ENCODE data around the gene DEUP1.

The DEUP1 gene

GRCh38 chr11:93477684-93478234 is 147.2 kb downstream of the DEUP1 start:
- TF ChIP-seq ZFX (IDR thresholded peaks at IDR 0.05) (no peak), CTCF (conservative IDR thresholded peaks at IDR 0.05) (no peak)
- H3K27ac ChIP-seq: no peak overlapping the region; the same call in 1 of the 2 replicates

GRCh38 chr11:93478841-93479240 is 148.3 kb downstream of the DEUP1 start:
- no peak overlapping the region for H3K27ac ChIP-seq
- TF ChIP-seq ZFX (IDR thresholded peaks at IDR 0.05) (no peak), CTCF (conservative IDR thresholded peaks at IDR 0.05) (no peak)

GRCh38 chr11:93480256-93480655 is 149.7 kb downstream of the DEUP1 start:
- no peak for TF ChIP-seq ZFX (IDR thresholded peaks at IDR 0.05)
- TF ChIP-seq CTCF (conservative IDR thresholded peaks at IDR 0.05): no peak
- H3K27ac ChIP-seq: peak overlapping the region; percentile 80

GRCh38 chr11:93480756-93481155 is 150.2 kb downstream of the DEUP1 start:
- TF ChIP-seq CTCF (conservative IDR thresholded peaks at IDR 0.05): no peak
- TF ChIP-seq ZFX (IDR thresholded peaks at IDR 0.05): no peak
- H3K27ac ChIP-seq: peak overlapping the region; percentile 80

GRCh38 chr11:93481279-93481678 is 150.7 kb downstream of the DEUP1 start:
- peak overlapping the region; percentile 80 for H3K27ac ChIP-seq
- no peak for TF ChIP-seq ZFX (IDR thresholded peaks at IDR 0.05)
- TF ChIP-seq CTCF (conservative IDR thresholded peaks at IDR 0.05): no peak

- H3K27ac ChIP-seq: peak overlapping the region; percentile 80
- TF ChIP-seq ZFX (IDR thresholded peaks at IDR 0.05) (no peak), CTCF (conservative IDR thresholded peaks at IDR 0.05) (no peak)
Observed at GRCh38 chr11:93481696-93482095, 151.2 kb downstream of the DEUP1 start.

GRCh38 chr11:93482556-93482955 is 152.0 kb downstream of the DEUP1 start:
- peak overlapping the region; percentile 80; the same call in 1 of the 2 replicates for H3K27ac ChIP-seq
- no peak for TF ChIP-seq ZFX (IDR thresholded peaks at IDR 0.05)
- TF ChIP-seq CTCF (conservative IDR thresholded peaks at IDR 0.05): no peak

All from C4-2B (cell line).